HEK293 (cell line): ENCODE data around the gene CNTN2.

Experiments
- BCL11A ChIP-seq: fragments of 450-650 bp; formaldehyde crosslinking; IDR thresholded peaks from 2 replicates; pipeline ENCODE4 v1.5.1; 2016; ENCODE audit warnings: low read depth, missing biosample characterization, missing genetic modification characterization
- KLF8 ChIP-seq: fragments of 450-650 bp; formaldehyde crosslinking; IDR thresholded peaks from 2 replicates; pipeline ENCODE4 v1.5.1; 2016; ENCODE audit warnings: missing biosample characterization, missing genetic modification characterization
- ZBTB8A ChIP-seq: fragments of 450-650 bp; formaldehyde crosslinking; IDR thresholded peaks from 2 replicates; pipeline ENCODE4 v1.5.1; 2016; ENCODE audit warnings: missing biosample characterization, missing genetic modification characterization
- ZFP3 ChIP-seq: fragments of 450-650 bp; formaldehyde crosslinking; IDR thresholded peaks from 2 replicates; pipeline ENCODE4 v1.5.1; 2016; ENCODE audit warnings: low read depth, missing biosample characterization, missing genetic modification characterization
- ZNF155 ChIP-seq: fragments of 450-650 bp; formaldehyde crosslinking; IDR thresholded peaks from 2 replicates; pipeline ENCODE4 v1.5.1; 2016; ENCODE audit warnings: missing biosample characterization, missing genetic modification characterization
- ZNF274 ChIP-seq, 2 experiments: fragments of 200-500 bp in 1 of 2; fragments of 450-650 bp in 1 of 2; sonication (Bioruptor generic) in 1 of 2; formaldehyde crosslinking in 1 of 2; IDR thresholded peaks; 2 replicates each; pipeline versions ENCODE4 v1.5.1 to v1.6.1; 2014 to 2016; ENCODE audit warnings: borderline replicate concordance in 1 of 2, inconsistent platforms in 1 of 2, low read length in 1 of 2, missing biosample characterization in 1 of 2, missing genetic modification characterization in 1 of 2
- ZNF302 ChIP-seq: fragments of 450-650 bp; formaldehyde crosslinking; IDR thresholded peaks from 2 replicates; pipeline ENCODE4 v1.5.1; 2016; ENCODE audit warnings: missing biosample characterization, missing genetic modification characterization, low read depth
- ZNF311 ChIP-seq: fragments of 450-650 bp; formaldehyde crosslinking; IDR thresholded peaks from 2 replicates; pipeline ENCODE4 v1.5.1; 2017; ENCODE audit warnings: missing biosample characterization, missing genetic modification characterization, borderline replicate concordance
- ZNF600 ChIP-seq: fragments of 450-650 bp; formaldehyde crosslinking; IDR thresholded peaks from 2 replicates; pipeline ENCODE4 v1.5.1; 2016; ENCODE audit warnings: missing biosample characterization, missing genetic modification characterization
- TF ChIP-seq, protein P1 (sequence below): fragments of 450-650 bp; formaldehyde crosslinking; IDR thresholded peaks from 2 replicates; pipeline ENCODE4 v1.5.1; 2016; ENCODE audit warnings: missing biosample characterization, missing genetic modification characterization
- TF ChIP-seq, protein P2 (sequence below): fragments of 450-650 bp; formaldehyde crosslinking; IDR thresholded peaks from 2 replicates; pipeline ENCODE4 v1.5.1; 2016; ENCODE audit warnings: missing biosample characterization, missing genetic modification characterization
- TF ChIP-seq, protein P3 (sequence below): fragments of 450-650 bp; formaldehyde crosslinking; IDR thresholded peaks from 2 replicates; pipeline ENCODE4 v1.5.1; 2016; ENCODE audit warnings: missing biosample characterization, missing genetic modification characterization

DNA sequence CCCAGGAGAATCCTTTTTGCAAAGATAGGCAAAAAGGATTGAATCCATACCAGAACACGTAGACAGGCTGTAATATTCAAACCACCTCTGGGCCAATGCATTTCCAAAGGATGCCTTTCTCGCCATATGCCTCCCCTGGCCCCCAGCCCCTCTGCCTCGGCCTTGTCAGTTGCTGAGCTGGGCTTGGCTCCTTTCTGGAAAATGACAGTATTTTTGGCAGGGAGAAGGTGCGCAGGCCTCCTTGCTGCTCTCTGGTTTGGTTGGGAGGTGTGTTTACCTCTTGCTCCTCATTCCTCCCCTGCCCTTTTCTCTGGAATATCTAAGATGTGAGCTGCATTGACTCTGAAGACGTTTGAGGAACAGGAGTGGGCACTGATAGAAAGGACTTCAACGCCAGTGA, 26.0 kb upstream of the CNTN2 start:
- TF ChIP-seq, protein P1, sequence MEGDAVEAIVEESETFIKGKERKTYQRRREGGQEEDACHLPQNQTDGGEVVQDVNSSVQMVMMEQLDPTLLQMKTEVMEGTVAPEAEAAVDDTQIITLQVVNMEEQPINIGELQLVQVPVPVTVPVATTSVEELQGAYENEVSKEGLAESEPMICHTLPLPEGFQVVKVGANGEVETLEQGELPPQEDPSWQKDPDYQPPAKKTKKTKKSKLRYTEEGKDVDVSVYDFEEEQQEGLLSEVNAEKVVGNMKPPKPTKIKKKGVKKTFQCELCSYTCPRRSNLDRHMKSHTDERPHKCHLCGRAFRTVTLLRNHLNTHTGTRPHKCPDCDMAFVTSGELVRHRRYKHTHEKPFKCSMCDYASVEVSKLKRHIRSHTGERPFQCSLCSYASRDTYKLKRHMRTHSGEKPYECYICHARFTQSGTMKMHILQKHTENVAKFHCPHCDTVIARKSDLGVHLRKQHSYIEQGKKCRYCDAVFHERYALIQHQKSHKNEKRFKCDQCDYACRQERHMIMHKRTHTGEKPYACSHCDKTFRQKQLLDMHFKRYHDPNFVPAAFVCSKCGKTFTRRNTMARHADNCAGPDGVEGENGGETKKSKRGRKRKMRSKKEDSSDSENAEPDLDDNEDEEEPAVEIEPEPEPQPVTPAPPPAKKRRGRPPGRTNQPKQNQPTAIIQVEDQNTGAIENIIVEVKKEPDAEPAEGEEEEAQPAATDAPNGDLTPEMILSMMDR (tag by site-specific recombination) = no peak
- TF ChIP-seq ZBTB8A = no peak
- TF ChIP-seq, protein P2, sequence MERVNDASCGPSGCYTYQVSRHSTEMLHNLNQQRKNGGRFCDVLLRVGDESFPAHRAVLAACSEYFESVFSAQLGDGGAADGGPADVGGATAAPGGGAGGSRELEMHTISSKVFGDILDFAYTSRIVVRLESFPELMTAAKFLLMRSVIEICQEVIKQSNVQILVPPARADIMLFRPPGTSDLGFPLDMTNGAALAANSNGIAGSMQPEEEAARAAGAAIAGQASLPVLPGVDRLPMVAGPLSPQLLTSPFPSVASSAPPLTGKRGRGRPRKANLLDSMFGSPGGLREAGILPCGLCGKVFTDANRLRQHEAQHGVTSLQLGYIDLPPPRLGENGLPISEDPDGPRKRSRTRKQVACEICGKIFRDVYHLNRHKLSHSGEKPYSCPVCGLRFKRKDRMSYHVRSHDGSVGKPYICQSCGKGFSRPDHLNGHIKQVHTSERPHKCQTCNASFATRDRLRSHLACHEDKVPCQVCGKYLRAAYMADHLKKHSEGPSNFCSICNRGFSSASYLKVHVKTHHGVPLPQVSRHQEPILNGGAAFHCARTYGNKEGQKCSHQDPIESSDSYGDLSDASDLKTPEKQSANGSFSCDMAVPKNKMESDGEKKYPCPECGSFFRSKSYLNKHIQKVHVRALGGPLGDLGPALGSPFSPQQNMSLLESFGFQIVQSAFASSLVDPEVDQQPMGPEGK = no peak
- no peak for TF ChIP-seq ZFP3 (tag by site-specific recombination)
- no peak for TF ChIP-seq BCL11A (tag by site-specific recombination)
- TF ChIP-seq, protein P3, sequence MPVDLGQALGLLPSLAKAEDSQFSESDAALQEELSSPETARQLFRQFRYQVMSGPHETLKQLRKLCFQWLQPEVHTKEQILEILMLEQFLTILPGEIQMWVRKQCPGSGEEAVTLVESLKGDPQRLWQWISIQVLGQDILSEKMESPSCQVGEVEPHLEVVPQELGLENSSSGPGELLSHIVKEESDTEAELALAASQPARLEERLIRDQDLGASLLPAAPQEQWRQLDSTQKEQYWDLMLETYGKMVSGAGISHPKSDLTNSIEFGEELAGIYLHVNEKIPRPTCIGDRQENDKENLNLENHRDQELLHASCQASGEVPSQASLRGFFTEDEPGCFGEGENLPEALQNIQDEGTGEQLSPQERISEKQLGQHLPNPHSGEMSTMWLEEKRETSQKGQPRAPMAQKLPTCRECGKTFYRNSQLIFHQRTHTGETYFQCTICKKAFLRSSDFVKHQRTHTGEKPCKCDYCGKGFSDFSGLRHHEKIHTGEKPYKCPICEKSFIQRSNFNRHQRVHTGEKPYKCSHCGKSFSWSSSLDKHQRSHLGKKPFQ = no peak
- no peak for TF ChIP-seq KLF8 (tag by site-specific recombination)
- no peak for TF ChIP-seq ZNF311 (tag by site-specific recombination)
- no peak for TF ChIP-seq ZNF155 (tag by site-specific recombination)
- no peak for TF ChIP-seq ZNF274 (IDR thresholded peaks at IDR 0.05; ENCODE audit: low read length)
- no peak for TF ChIP-seq ZNF274 (tag by site-specific recombination; IDR thresholded peaks at IDR 0.05; ENCODE audit: borderline replicate concordance)
- TF ChIP-seq ZNF600 = no peak
- no peak for TF ChIP-seq ZNF302 (tag by site-specific recombination)
